GM12878 (cell line): ENCODE results near the gene CFB. TPM values are rescaled to one million over a fixed set of nuclear protein-coding genes. Genes with fewer than 3 reads are reported as not detected.

ENCODE experiments used
- ATAC-seq: fragments of 200-7000 bp; cut with Tn5 transposase; 3 replicates; pipeline ENCODE4 v1.9.1; 2020; ENCODE audit warnings: mild to moderate bottlenecking, moderate library complexity
- BruUV-seq: library from RNA; stranded (reverse); fragments of 400-500 nt; replicated peaks from 2 replicates; lab custom pipeline; 2021; lab: Mats Ljungman, UMichigan
- CTCF ChIA-PET: fragments of 300-600 bp; sonication (Branson Sonifier 250); formaldehyde crosslinking; extraction: SDS; loops from one replicate; lab custom pipeline; 2021; ENCODE audit warnings: inconsistent platforms; lab: Yijun Ruan, JAX
- POLR2A ChIA-PET: fragments of 350-600 bp; formaldehyde crosslinking; extraction: SDS; loops from one replicate; lab custom pipeline; 2021; ENCODE audit warnings: inconsistent platforms; lab: Charles Lee
- RAD21 ChIA-PET: fragments of 300-600 bp; sonication (Branson Sonifier 250); formaldehyde crosslinking; loops from one replicate; lab custom pipeline; 2023; ENCODE audit warnings: antibody characterized with exemption; ENCODE audit not compliant: unreplicated experiment; lab: Charles Lee
- SMC1A ChIA-PET: fragments of 300-600 bp; sonication (Branson Sonifier 250); formaldehyde crosslinking; loops from one replicate; lab custom pipeline; 2023; ENCODE audit not compliant: unreplicated experiment, uncharacterized antibody; lab: Charles Lee
- DNase-seq: peaks from one replicate; pipeline ENCODE4 v3.0.0-alpha.2; 2011; ENCODE audit warnings: low read depth, low spot score
- FAIRE-seq: peaks from 3 replicates; lab custom pipeline; 2011; peaks lifted over from hg19 to GRCh38; lab: Jason Lieb, UNC
- H2AFZ ChIP-seq: 2 replicates; pipeline ENCODE4 v1.6.0; 2011; ENCODE audit warnings: low read depth, low read length, control low read depth; ENCODE audit not compliant: control insufficient read depth
- H3K27ac ChIP-seq: 2 replicates; pipeline ENCODE4 v1.5.1; 2011; ENCODE audit warnings: control low read depth; ENCODE audit not compliant: control insufficient read depth, insufficient read depth
- H3K27me3 ChIP-seq, 2 experiments: replicated peaks in 1 of 2; 2 replicates each; pipeline versions ENCODE4 v1.6.0 to v1.6.1; 2011; ENCODE audit warnings: low read length in 1 of 2; ENCODE audit not compliant: control insufficient read depth in 2 of 2, insufficient read depth in 2 of 2
- H3K36me3 ChIP-seq, 2 experiments: 2 replicates each; pipeline ENCODE4 v1.5.1; 2011; ENCODE audit warnings: low read length in 1 of 2; ENCODE audit not compliant: control insufficient read depth in 2 of 2, insufficient read depth in 2 of 2
- H3K4me1 ChIP-seq: 2 replicates; pipeline ENCODE4 v1.6.1; 2011; ENCODE audit warnings: mild to moderate bottlenecking, low read length, moderate library complexity, mixed read lengths; ENCODE audit not compliant: control insufficient read depth, insufficient read depth
- H3K4me2 ChIP-seq: 2 replicates; pipeline ENCODE4 v1.6.0; 2011; ENCODE audit warnings: control low read depth; ENCODE audit not compliant: control insufficient read depth, insufficient read depth
- H3K4me3 ChIP-seq: fragments of 200-600 bp; sonication (generic); 2 replicates; pipeline ENCODE4 v1.5.1; 2016
- H3K79me2 ChIP-seq: 2 replicates; pipeline ENCODE4 v1.6.0; 2011; ENCODE audit warnings: low read length; ENCODE audit not compliant: control insufficient read depth, insufficient read depth
- H3K9ac ChIP-seq: 2 replicates; pipeline ENCODE4 v1.8.0; 2011; ENCODE audit warnings: low read length, control low read depth, mixed read lengths; ENCODE audit not compliant: control insufficient read depth, insufficient read depth
- H3K9me3 ChIP-seq: replicated peaks from 3 replicates; pipeline ENCODE4 v1.5.1; 2011; ENCODE audit warnings: mild to moderate bottlenecking, low read length; ENCODE audit not compliant: control insufficient read depth, insufficient read depth
- H4K20me1 ChIP-seq: 2 replicates; pipeline ENCODE4 v1.6.0; 2011; ENCODE audit not compliant: control insufficient read depth, insufficient read depth
- CTCF ChIP-seq, 3 experiments: IDR thresholded peaks in 2 of 3; conservative IDR thresholded peaks in 1 of 3; 2 replicates each; pipeline ENCODE4 v1.5.1; 2011; ENCODE audit warnings: low read depth in 3 of 3, low read length in 3 of 3, mild to moderate bottlenecking in 3 of 3, control low read depth in 2 of 3, moderate library complexity in 2 of 3, inconsistent platforms in 1 of 3, mixed read lengths in 1 of 3; ENCODE audit not compliant: control insufficient read depth in 2 of 3, insufficient read depth in 1 of 3; ENCODE audit errors: extremely low read depth in 1 of 3
- HSF1 ChIP-seq: fragments of 150-350 bp; IDR thresholded peaks from 2 replicates; pipeline ENCODE4 v1.6.1; 2014; ENCODE audit warnings: mild to moderate bottlenecking, low read depth, low read length
- IRF3 ChIP-seq: fragments of 450-650 bp; IDR thresholded peaks from 2 replicates; pipeline ENCODE4 v1.6.1; 2014; ENCODE audit warnings: mild to moderate bottlenecking
- RAD21 ChIP-seq: IDR thresholded peaks from 2 replicates; pipeline ENCODE4 v1.6.1; 2011; ENCODE audit warnings: mild to moderate bottlenecking, low read depth, low read length, moderate library complexity; ENCODE audit not compliant: insufficient read depth
- SMC3 ChIP-seq: IDR thresholded peaks from 2 replicates; pipeline ENCODE4 v1.6.1; 2011; ENCODE audit warnings: low read length, improper control_type of control experiment, borderline replicate concordance
- ZZZ3 ChIP-seq: IDR thresholded peaks from 2 replicates; pipeline ENCODE4 v1.6.1; 2011; ENCODE audit warnings: low read depth; ENCODE audit not compliant: control insufficient read depth, insufficient read length
- WGBS: methylation state at CpG from one replicate; pipeline ENCODE4 v1.1.6; 2016; ENCODE audit warnings: low lambda C conversion rate; ENCODE audit not compliant: insufficient replicate concordance, insufficient coverage; ENCODE audit errors: missing lambda C conversion rate; 5-methylcytosine and 5-hydroxymethylcytosine counted together
- in situ Hi-C: fragments of 300-500 bp; cut with MboI; formaldehyde crosslinking; loops from 9 replicates; pipeline ENCODE4 v1.14.3; 2018; ENCODE audit warnings: mixed read lengths
- intact Hi-C: fragments of 100-400 bp; cut with micrococcal nuclease; formaldehyde crosslinking; loops from one replicate; pipeline ENCODE4 v1.14.2; 2022; ENCODE audit not compliant: unreplicated experiment
- polyA plus RNA-seq, 11 experiments: library from polyadenylated mRNA; depleted of rRNA in 4 of 11; unstranded in 6 of 11; stranded (reverse) in 5 of 11; fragments of >200 nt; fragmentation: Nextera tagmentation in 4 of 11; fragmentation: Illumina TruSeq in 1 of 11; extraction: Ambion mirVana in 4 of 11; extraction: Trizol in 1 of 11; gene quantifications; 1 replicate in 1 of 11; 2 replicates in 10 of 11; pipeline versions ENCODE4 v1.2.1 to v1.2.3, GENCODE V29; 2011 to 2016; ENCODE audit warnings: inconsistent platforms in 2 of 11, missing spikeins in 2 of 11, low read depth in 1 of 11
- total RNA-seq, 4 experiments: library from RNA; depleted of rRNA in 3 of 4; stranded (reverse); fragments of >200 nt in 3 of 4; fragmentation: Illumina TruSeq in 1 of 4; extraction: Trizol in 1 of 4; gene quantifications; 2 replicates each; pipeline versions ENCODE4 v1.2.1 to v1.2.3, GENCODE V29; 2013 to 2021

Gene CFB
- total and polyA plus RNA-seq, 10 of the 15 experiments (the other 5 are each of a cell fraction or from before 2014, with no cell fraction given), result 0.09 to 1.7 (median 0.44) TPM; not detected in 7

- Histone ChIP-seq H3K27ac (no peak overlapping the region), H3K9ac (no peak overlapping the region), H3K36me3 (peaks cover 7 to 16% of the 10 kb centered on the region in 2 experiments; a peak in 3 of 4 replicates), H3K9me3 (no peaks in the 10 kb centered on the region), H3K27me3 (no peaks in the 10 kb centered on the region), H3K79me2 (no peaks in the 10 kb centered on the region), H3K4me2 (no peak overlapping the region), H4K20me1 (no peaks in the 10 kb centered on the region), H2AFZ (no peak overlapping the region), H3K4me1 (peaks cover 3% of the 10 kb centered on the region; the same call in 1 of the 2 replicates), H3K4me3 (no peak overlapping the region)
- ChIA-PET RAD21 (no interaction called here), CTCF (interaction anchor here (0.7 to 3.2 kb wide), 2 partner anchors 9 to 27 kb away, joined by 3 to 16 read pairs; partner anchors contain the start of gene SKIC2), POLR2A (no interaction called here), SMC1A (interaction anchor here (1.1 to 1.2 kb wide), 2 partner anchors 10 kb away, joined by 4 to 5 read pairs; partner anchors contain the start of gene SKIC2)
- DNase-seq (no peak), FAIRE-seq (no peak), ATAC-seq (no peak)
- BruUV-seq, result no TSS peak
- no peak for TF ChIP-seq ZZZ3
- 74% methylated on average over 7 of the region's 7 CpGs for WGBS
- intact Hi-C loops (no loop called here), in situ Hi-C loops (no loop called here)
These were observed 4.1 kb downstream of the CFB start for GRCh38 chr6:31949926-31950548.

- Histone ChIP-seq H3K4me3 (no peak overlapping the region), H3K27me3 (no peaks in the 10 kb centered on the region), H2AFZ (no peak overlapping the region), H3K4me1 (no peaks in the 10 kb centered on the region), H4K20me1 (no peaks in the 10 kb centered on the region), H3K27ac (no peak overlapping the region), H3K79me2 (no peaks in the 10 kb centered on the region; the same call in 1 of the 2 replicates), H3K4me2 (no peak overlapping the region), H3K36me3 (peaks cover 8 to 21% of the 10 kb centered on the region in 2 experiments), H3K9me3 (no peaks in the 10 kb centered on the region), H3K9ac (no peak overlapping the region)
- intact Hi-C loops, result no loop called here
- ChIA-PET SMC1A (interaction anchor here (0.8 to 1.5 kb wide), 6 partner anchors 12 to 117 kb away, joined by 3 to 9 read pairs (median 4); no protein-coding TSS in a partner anchor), POLR2A (interaction anchor here (0.5 kb wide), 1 partner anchor 34 kb away, joined by 4 read pairs; no protein-coding TSS in a partner anchor), CTCF (interaction anchor here (0.6 to 3.3 kb wide), 16 partner anchors 9 to 600 kb away, joined by 3 to 16 read pairs (median 4); partner anchors contain the start of genes DXO and ZBTB12), RAD21 (interaction anchor here (0.8 to 1.1 kb wide), 3 partner anchors 19 to 62 kb away, joined by 3 to 4 read pairs (median 3); partner anchors contain the start of gene DXO)
- ATAC-seq (peak; percentile 71), FAIRE-seq (no peak), DNase-seq (no peak)
- no peak for TF ChIP-seq HSF1
- TF ChIP-seq RAD21, result peak; percentile 36; the same call in 1 of the 2 replicates
- no peak for TF ChIP-seq IRF3
- TF ChIP-seq SMC3, result peak; percentile 18; the same call in 1 of the 2 replicates
- peak; percentile 45 to 59 (median 47) for TF ChIP-seq CTCF (IDR thresholded peaks at IDR 0.05 in 2 of 3, conservative IDR thresholded peaks at IDR 0.05 in 1 of 3; ENCODE audit: control insufficient read depth in 2 of 3, extremely low read depth in 1 of 3, insufficient read depth in 1 of 3, low read depth in 3 of 3, low read length in 3 of 3)
- in situ Hi-C loops, result no loop called here
- WGBS, result 75% methylated on average over 5 of the region's 5 CpGs
- no TSS peak for BruUV-seq
These were observed 6.4 kb downstream of the CFB start for GRCh38 chr6:31952140-31952805.
